ENCODE measurements around the gene KCNAB1.

- TF ChIP-seq YY1 (IDR thresholded peaks at IDR 0.05; ENCODE audit: low read depth, low read length) (no peak), SRF (IDR thresholded peaks at IDR 0.05; ENCODE audit: low read depth in 2 of 2, low read length in 2 of 2) (no peak), MTA3 (IDR thresholded peaks at IDR 0.05; ENCODE audit: borderline replicate concordance, low read length) (no peak), HDAC2 (IDR thresholded peaks at IDR 0.05) (no peak), TAF1 (IDR thresholded peaks at IDR 0.05; ENCODE audit: borderline replicate concordance, low read depth, low read length) (no peak), RFX5 (IDR thresholded peaks at IDR 0.05; ENCODE audit: low read depth, low read length) (no peak)
These were observed 201.6 kb downstream of the KCNAB1 start for GRCh38 chr3:156321945-156322344.
